ENCODE results near the gene LZTFL1. TPM values are rescaled to one million over a fixed set of nuclear protein-coding genes. Genes with fewer than 3 reads are reported as not detected.

Gene LZTFL1
- total and polyA plus RNA-seq, 2 donors (not counting 3 experiments of a cell fraction or from before 2014, with no cell fraction given), result 18.2 to 26.1 TPM

- DNase-seq (ENCODE audit: low read depth, low spot score) (no peak), FAIRE-seq (no peak)
- CTCF ChIA-PET, result interaction anchor here (2.3 kb wide), 1 partner anchor 31 kb away, joined by 7 read pairs; no protein-coding TSS in a partner anchor
- H3K27ac ChIP-seq (ENCODE audit: insufficient read depth, low read depth, low read length), result no peak overlapping the region
- peaks cover 36 to 47% of the 10 kb centered on the region in 2 experiments for H3K27me3 ChIP-seq (ENCODE audit: control insufficient read depth in 2 of 2, insufficient read depth in 2 of 2, low read length in 2 of 2)
- no TSS peak for BruUV-seq (replicated peaks)
- H3K4me1 ChIP-seq (ENCODE audit: control insufficient read depth, extremely low read depth, insufficient read depth, low read length), result peaks cover 8% of the 10 kb centered on the region
- POLR2A ChIA-PET, result no interaction called here
- no peaks in the 10 kb centered on the region for H3K9me3 ChIP-seq (replicated peaks; ENCODE audit: control insufficient read depth, insufficient read depth, low read length)
- no peak overlapping the region for H3K4me3 ChIP-seq (replicated peaks in 1 of 3; ENCODE audit: insufficient read depth in 1 of 3, low read depth in 1 of 3, low read length in 3 of 3)
- no peaks in the 10 kb centered on the region for H3K36me3 ChIP-seq (ENCODE audit: control insufficient read depth in 2 of 2, extremely low read depth in 1 of 2, insufficient read depth in 2 of 2, low read length in 2 of 2)
- no peak overlapping the region for H3K9ac ChIP-seq (replicated peaks; ENCODE audit: extremely low read depth, insufficient read depth, low read length)
- no peak overlapping the region for H3K4me2 ChIP-seq (ENCODE audit: insufficient read depth, low read length)
- no peak overlapping the region for H2AFZ ChIP-seq (ENCODE audit: low read depth, low read length)
- H3K9me1 ChIP-seq (replicated peaks; ENCODE audit: control insufficient read depth, extremely low read depth, insufficient read depth, low read length), result no peaks in the 10 kb centered on the region
- no peaks in the 10 kb centered on the region for H4K20me1 ChIP-seq (replicated peaks; ENCODE audit: control insufficient read depth, extremely low read depth, insufficient read depth, low read length)
- TF ChIP-seq POLR2AphosphoS5 (IDR thresholded peaks at IDR 0.05; ENCODE audit: insufficient read depth, low read depth, low read length), result no peak
- no peak for TF ChIP-seq JUN (IDR thresholded peaks at IDR 0.05; ENCODE audit: borderline replicate concordance, insufficient read depth, insufficient read length, low read depth)
- TF ChIP-seq FOS (IDR thresholded peaks at IDR 0.05; ENCODE audit: borderline replicate concordance, insufficient read depth, low read length), result no peak
- no peak for TF ChIP-seq POLR2A (IDR thresholded peaks at IDR 0.05; ENCODE audit: low read depth, low read length)
- TF ChIP-seq, protein P1, sequence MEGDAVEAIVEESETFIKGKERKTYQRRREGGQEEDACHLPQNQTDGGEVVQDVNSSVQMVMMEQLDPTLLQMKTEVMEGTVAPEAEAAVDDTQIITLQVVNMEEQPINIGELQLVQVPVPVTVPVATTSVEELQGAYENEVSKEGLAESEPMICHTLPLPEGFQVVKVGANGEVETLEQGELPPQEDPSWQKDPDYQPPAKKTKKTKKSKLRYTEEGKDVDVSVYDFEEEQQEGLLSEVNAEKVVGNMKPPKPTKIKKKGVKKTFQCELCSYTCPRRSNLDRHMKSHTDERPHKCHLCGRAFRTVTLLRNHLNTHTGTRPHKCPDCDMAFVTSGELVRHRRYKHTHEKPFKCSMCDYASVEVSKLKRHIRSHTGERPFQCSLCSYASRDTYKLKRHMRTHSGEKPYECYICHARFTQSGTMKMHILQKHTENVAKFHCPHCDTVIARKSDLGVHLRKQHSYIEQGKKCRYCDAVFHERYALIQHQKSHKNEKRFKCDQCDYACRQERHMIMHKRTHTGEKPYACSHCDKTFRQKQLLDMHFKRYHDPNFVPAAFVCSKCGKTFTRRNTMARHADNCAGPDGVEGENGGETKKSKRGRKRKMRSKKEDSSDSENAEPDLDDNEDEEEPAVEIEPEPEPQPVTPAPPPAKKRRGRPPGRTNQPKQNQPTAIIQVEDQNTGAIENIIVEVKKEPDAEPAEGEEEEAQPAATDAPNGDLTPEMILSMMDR (IDR thresholded peaks at IDR 0.05; ENCODE audit: extremely low read depth in 1 of 2, insufficient read depth in 1 of 2, low read depth in 1 of 2, low read length in 2 of 2), result no peak
- TF ChIP-seq MYC (IDR thresholded peaks at IDR 0.05; ENCODE audit: low read depth, low read length), result no peak
- dilution Hi-C loops (cut with MboI; ENCODE audit: extremely low pct_ligation_motif_present, low sequenced_read_pairs) (no loop called here), intact Hi-C loops (cut with micrococcal nuclease) (no loop called here)
- H3K79me2 ChIP-seq (ENCODE audit: control insufficient read depth, insufficient read depth, low read length), result no peaks in the 10 kb centered on the region
Measured at GRCh38 chr3:45792036-45792435, 49.9 kb downstream of the LZTFL1 start.

DNA sequence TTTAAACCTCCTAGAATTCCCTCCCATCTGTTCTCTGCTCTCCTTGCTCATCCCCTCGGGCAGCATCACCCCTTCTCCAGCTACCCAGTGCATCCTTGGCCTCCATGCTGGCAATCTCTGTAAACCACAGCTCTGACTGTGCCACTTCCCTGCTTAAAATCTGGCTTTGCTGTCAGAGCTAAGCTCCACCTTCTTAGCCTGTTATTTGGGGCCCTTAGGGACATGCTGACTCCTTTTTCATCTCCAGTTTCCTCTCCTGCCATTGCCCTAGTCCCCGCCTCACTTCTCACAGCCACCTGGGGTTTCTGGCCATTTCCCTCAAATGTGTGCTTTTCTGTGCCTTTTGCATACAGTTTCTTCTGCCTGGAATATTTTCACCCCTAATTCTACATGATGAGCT, 51.3 kb downstream of the LZTFL1 start:
- no TSS peak for BruUV-seq (replicated peaks)
- H3K9ac ChIP-seq (replicated peaks; ENCODE audit: extremely low read depth, insufficient read depth, low read length), result no peak overlapping the region
- FAIRE-seq, result no peak
- no peaks in the 10 kb centered on the region for H3K4me1 ChIP-seq (ENCODE audit: control insufficient read depth, extremely low read depth, insufficient read depth, low read length)
- TF ChIP-seq POLR2AphosphoS5 (IDR thresholded peaks at IDR 0.05; ENCODE audit: insufficient read depth, low read depth, low read length) (no peak), MYC (IDR thresholded peaks at IDR 0.05; ENCODE audit: low read depth, low read length) (no peak)
- TF ChIP-seq, protein P1 (IDR thresholded peaks at IDR 0.05; ENCODE audit: extremely low read depth in 1 of 2, insufficient read depth in 1 of 2, low read depth in 1 of 2, low read length in 2 of 2), result no peak
- H3K79me2 ChIP-seq (ENCODE audit: control insufficient read depth, insufficient read depth, low read length), result no peaks in the 10 kb centered on the region
- POLR2A ChIA-PET, result no interaction called here
- no peak for DNase-seq (ENCODE audit: low read depth, low spot score)
- intact Hi-C loops (cut with micrococcal nuclease) (no loop called here), dilution Hi-C loops (cut with MboI; ENCODE audit: extremely low pct_ligation_motif_present, low sequenced_read_pairs) (no loop called here)
- no peaks in the 10 kb centered on the region for H4K20me1 ChIP-seq (replicated peaks; ENCODE audit: control insufficient read depth, extremely low read depth, insufficient read depth, low read length)
- no peaks in the 10 kb centered on the region for H3K9me1 ChIP-seq (replicated peaks; ENCODE audit: control insufficient read depth, extremely low read depth, insufficient read depth, low read length)
- no peaks in the 10 kb centered on the region for H3K9me3 ChIP-seq (replicated peaks; ENCODE audit: control insufficient read depth, insufficient read depth, low read length)
- no peak overlapping the region for H2AFZ ChIP-seq (ENCODE audit: low read depth, low read length)
- CTCF ChIA-PET, result interaction anchor here (1.5 to 2.3 kb wide), 2 partner anchors 13 to 30 kb away, joined by 3 to 7 read pairs; no protein-coding TSS in a partner anchor
- H3K4me3 ChIP-seq (replicated peaks in 1 of 3; ENCODE audit: insufficient read depth in 1 of 3, low read depth in 1 of 3, low read length in 3 of 3), result no peak overlapping the region
- peaks cover 26 to 35% of the 10 kb centered on the region in 2 experiments for H3K27me3 ChIP-seq (ENCODE audit: control insufficient read depth in 2 of 2, insufficient read depth in 2 of 2, low read length in 2 of 2)
- no peaks in the 10 kb centered on the region for H3K36me3 ChIP-seq (ENCODE audit: control insufficient read depth in 2 of 2, extremely low read depth in 1 of 2, insufficient read depth in 2 of 2, low read length in 2 of 2)
- H3K27ac ChIP-seq (ENCODE audit: insufficient read depth, low read depth, low read length), result no peak overlapping the region
- H3K4me2 ChIP-seq (ENCODE audit: insufficient read depth, low read length), result no peak overlapping the region
